ENCODE measurements around the gene CPOX.

CPOX gene

GRCh38 chr3:98596087-98596486, 2.7 kb upstream of the CPOX start:
- DNase-seq (ENCODE audit: low read depth): no peak

GRCh38 chr3:98594628-98595324, 1.4 kb upstream of the CPOX start:
- no peak for DNase-seq (ENCODE audit: low read depth)

DNA sequence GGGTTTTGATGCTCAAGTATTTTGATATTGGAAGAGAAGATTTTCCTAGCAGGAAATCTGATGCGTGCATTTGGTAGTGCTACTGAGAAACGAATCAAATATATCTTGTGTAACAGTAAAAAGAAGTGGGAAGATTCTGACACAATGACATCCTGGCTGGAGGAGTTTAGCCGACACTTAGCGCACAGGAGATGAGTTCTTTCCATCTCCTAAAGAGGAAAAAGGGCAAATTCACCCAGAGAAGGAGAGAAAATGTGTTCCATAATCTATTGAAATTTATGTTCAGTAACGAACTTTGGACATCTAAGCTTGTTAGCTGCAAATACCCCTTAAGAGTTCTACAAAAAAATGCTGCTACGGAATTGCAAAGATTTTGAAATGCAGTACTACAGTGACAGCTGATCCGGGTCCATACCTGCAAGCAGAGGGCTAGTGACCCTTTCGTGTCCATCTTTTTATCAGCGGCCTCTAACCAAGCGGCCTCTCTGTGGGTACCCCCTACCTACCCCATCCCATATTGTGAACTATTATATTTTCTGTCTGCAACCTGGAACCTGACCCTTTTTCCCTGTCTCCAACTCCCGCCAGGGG, 971 bp downstream of the CPOX start:
- no peak for DNase-seq (ENCODE audit: low read depth)

DNA sequence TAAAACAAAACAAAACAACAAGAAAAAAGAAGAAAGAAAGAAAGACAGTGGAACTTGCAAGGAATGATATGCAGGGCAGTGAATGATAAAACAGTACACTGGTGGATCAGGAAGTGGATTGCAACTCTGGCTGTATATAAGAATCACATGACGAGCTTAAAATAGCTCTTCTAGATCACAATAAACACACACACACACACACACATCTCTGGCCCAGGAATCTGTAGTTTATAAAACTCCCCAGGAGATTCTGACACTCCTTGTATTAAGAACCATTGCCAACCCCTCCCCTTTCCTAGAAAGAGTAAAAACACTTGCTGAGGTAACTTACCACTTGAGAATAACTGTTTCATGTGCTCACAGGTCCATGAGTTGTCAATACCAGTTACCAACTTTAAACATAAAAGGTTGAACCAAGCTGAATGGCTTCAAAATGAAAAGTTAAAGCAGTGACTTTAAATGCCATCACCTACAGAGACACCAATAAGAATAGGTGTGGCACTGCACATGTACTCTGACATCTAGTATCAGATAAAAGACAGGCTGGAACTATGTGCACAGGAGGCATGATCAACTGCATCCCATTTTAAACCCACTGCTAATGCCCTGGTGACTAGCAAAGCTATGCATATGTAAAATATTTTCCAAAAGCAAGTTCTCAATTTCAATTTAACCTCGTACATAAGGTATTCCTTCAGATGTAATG, 3.9 kb downstream of the CPOX start:
- no peak for DNase-seq (ENCODE audit: low read depth)

DNA sequence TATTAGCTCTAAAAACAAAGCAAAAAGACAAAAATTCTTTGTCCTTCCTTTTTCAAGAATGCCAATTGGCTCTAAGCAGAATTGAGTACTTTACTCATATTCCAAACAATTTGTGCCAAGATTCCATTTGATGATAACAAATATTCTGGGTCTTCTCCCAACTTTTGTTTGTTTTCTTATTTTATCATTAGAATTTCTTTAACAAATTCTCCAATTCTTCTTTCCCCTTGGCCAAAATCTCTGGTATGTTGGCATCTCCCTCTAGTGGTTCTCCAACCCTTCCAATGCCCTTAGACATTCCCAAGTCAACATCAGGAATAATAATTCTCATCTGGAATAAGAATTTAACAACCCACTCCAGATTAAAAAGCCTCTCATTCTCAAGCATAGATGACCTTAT, 5.3 kb downstream of the CPOX start:
- peak; percentile 43 for DNase-seq (ENCODE audit: low read depth)

DNA sequence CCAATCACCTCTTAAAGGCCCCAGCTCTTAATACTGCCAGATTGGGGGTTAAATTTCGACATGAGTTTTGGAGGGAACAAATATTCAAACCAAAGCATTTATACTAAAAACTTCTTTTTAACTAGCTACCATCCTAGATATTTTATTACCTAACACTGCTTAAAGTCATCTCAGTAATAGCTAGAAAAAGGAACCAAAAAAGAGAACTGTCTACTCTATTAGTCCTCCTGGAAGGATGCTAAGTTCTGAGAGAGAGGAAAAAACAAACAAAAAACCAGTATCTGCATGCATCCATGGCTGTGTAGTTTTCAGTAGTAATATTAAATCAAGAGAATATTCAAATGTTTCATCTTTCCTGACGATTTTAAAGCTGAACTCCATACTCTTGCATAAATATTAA, 5.8 kb downstream of the CPOX start:
- DNase-seq (ENCODE audit: low read depth): no peak

- DNase-seq (ENCODE audit: low read depth): no peak
Measured at GRCh38 chr3:98584547-98584946, 8.9 kb downstream of the CPOX start.

DNA sequence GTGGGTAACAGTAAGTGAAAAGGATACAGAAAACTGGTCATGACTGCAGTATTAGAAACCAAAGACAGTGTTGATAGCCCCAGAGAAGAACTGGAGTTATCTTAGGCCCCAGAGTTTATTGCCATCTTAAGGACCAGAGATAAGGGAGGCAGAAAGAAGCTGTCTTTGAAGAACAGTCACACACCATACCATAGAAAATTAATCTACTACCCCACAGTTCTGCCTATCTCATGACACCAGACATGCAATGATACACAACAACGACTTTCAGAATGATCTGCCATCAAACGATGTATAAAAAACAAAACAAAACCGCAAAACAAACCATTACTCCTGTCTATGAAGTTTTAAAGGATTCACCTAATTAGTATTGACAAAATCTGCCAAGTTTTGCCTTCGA, 9.6 kb downstream of the CPOX start:
- no peak for DNase-seq (ENCODE audit: low read depth)

GRCh38 chr3:98582042-98582441, 11.4 kb downstream of the CPOX start:
- no peak for DNase-seq (ENCODE audit: low read depth)

DNA sequence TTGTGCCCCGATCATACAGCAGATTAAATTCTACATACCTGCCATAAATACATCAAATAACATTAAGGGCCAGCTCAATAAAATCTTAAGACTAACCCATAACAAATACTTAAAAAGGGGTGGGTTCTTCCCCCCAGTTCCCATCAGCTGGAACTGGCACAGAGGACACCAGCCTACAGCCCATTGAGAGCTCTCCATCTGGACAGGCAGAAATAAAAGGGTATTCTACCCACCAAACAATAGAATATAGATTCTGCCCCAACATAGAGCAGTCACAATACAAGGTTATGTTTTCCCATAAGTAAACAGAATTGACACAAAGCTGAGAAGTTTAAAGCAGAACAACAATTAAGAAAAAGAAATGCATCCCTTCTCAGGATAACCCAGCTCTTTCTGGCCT, 11.9 kb downstream of the CPOX start:
- DNase-seq (ENCODE audit: low read depth): no peak

GRCh38 chr3:98580401-98581386, 12.7 kb downstream of the CPOX start:
- DNase-seq (ENCODE audit: low read depth): no peak

- peak; percentile 87 for DNase-seq (ENCODE audit: low read depth)
Measured at GRCh38 chr3:98577178-98577895, 16.1 kb downstream of the CPOX start.

GRCh38 chr3:98574132-98574531, 19.3 kb downstream of the CPOX start:
- no peak for DNase-seq (ENCODE audit: low read depth)

GRCh38 chr3:98573181-98573728, 20.2 kb downstream of the CPOX start:
- peak; percentile 34 for DNase-seq (ENCODE audit: low read depth)

DNA sequence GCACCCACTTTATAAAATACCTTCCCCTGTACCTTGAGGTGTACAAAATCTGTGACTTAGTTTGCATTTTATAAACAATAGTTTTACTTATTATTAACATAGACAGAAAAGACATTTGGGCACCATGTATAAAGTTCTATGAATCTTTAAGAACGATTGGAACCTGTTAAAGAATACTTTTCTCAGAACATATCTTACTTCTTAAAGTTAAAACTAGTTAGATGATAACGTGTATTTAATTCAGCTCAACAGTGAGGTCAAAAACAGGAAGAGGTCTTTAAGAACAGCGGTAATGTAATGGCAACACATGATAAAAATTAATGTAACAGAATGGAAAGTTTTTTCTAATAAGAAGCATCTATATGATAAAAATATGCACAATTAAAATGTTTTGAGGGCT, 25.0 kb downstream of the CPOX start:
- DNase-seq (ENCODE audit: low read depth): no peak

DNA sequence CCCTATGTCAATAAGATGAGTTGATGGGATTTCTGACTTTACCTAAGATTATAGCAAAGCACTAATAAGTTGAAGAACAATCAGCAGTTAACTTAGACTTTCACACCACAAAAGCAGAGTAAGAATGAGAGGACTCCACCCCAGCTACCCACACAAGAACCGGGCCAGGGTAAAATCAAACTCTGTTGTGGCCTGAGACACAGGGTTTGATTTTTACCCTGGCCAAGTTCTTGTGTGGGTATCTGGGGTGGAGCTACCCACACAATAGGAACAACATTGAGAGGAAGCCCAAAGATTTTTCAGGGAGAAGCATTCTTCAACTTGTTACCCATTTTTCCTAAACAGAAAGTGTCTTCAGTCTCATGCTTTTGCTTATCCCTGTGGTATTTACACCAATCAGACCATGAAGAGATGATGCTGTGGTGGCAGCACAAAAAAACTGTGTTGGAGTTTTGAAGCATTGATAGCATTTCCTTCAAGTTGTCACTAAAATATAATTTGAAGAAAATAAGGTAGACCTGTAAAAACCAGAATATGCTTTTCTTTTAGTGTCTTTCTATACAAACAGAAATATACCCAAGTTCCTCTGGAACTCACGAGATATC, 25.6 kb downstream of the CPOX start:
- DNase-seq (ENCODE audit: low read depth): no peak

- peak; percentile 5 for DNase-seq (ENCODE audit: low read depth)
Measured at GRCh38 chr3:98565843-98566242, 27.6 kb downstream of the CPOX start.

DNA sequence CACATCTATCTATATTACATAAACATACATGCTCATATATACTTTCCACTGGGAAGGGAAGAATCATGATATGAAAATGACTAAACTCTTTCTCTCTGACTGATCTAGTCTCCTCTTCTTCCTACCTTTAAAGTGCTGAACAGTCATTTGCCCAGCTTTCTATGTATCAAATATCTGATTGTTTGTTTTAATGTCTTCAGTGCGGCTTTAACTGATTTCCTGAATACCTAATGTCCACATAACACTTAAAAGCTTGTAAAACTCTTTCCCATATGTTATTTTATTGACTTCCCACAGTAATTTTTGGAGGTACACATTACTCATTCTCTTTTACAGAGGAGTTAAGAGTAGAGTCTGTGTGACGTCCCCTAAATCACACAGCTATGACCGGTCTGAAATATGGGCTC, 28.2 kb downstream of the CPOX start:
- DNase-seq (ENCODE audit: low read depth): peak; percentile 62

DNA sequence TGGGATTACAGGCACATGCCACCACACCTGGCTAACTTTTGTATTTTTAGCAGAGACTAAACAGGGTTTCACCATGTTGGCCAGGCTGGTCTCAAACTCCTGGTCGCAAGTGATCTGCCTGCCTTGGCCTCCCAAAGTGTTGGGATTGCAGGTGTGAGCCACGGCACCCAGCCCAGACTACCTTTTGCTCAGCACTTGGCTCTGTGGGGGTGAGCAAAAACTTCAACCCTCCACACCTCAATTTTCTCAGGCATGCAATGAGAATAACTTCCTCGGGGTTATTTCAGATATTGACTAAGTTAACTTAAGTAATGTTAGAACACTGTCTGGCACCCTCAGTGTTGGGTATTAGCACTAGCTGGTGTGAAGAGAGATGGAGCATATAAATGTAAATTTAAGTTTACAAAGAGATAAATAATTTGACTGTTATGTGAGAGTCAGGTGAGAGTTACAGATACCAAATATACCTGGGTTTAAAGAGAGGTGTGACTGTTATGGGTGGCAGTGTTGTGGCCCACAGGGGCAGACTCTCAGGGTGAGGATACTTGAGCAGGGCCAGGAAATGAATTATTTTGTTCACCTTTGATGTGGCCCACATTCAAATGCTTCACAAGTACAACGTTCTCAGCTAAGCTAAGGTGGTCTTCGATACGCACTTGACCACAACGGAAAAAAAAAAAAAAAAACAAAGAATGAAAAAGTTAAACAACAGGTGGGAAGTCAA, 29.0 kb downstream of the CPOX start:
- no peak for DNase-seq (ENCODE audit: low read depth)

GRCh38 chr3:98563661-98564281, 29.6 kb downstream of the CPOX start:
- DNase-seq (ENCODE audit: low read depth): peak; percentile 61
